WERI-Rb-1 (cell line): ENCODE results near the gene CGNL1.

Experiments used
- DNase-seq: peaks from one replicate; pipeline ENCODE4 v3.0.0-alpha.2; 2020
- H3K27ac ChIP-seq: fragments of 250-450 bp; sonication (Bioruptor Pico); 2 replicates; pipeline ENCODE4 v1.5.1; 2020; ENCODE audit warnings: mild to moderate bottlenecking, moderate library complexity
- H3K27me3 ChIP-seq: fragments of 250-450 bp; sonication (Bioruptor Pico); 2 replicates; pipeline ENCODE4 v1.5.1; 2021; ENCODE audit warnings: mild to moderate bottlenecking, low read depth, moderate library complexity; ENCODE audit not compliant: insufficient read depth, severe bottlenecking
- H3K36me3 ChIP-seq: fragments of 250-450 bp; sonication (Bioruptor Pico); 2 replicates; pipeline ENCODE4 v1.5.1; 2020; ENCODE audit warnings: mild to moderate bottlenecking, moderate library complexity
- H3K4me3 ChIP-seq: 2 replicates; pipeline ENCODE4 v1.5.1; 2011; ENCODE audit warnings: low read depth, mild to moderate bottlenecking, control low read depth, low read length
- H3K9me3 ChIP-seq: fragments of 250-450 bp; sonication (Bioruptor Pico); 2 replicates; pipeline ENCODE4 v1.5.1; 2021; ENCODE audit warnings: mild to moderate bottlenecking, moderate library complexity; ENCODE audit not compliant: severe bottlenecking
- CTCF ChIP-seq: IDR thresholded peaks from 2 replicates; pipeline ENCODE4 v1.5.1; 2011; ENCODE audit warnings: low read depth, mild to moderate bottlenecking, control low read depth, inconsistent platforms, low read length

Gene CGNL1

GRCh38 chr15:57384024-57384423 is 7.7 kb downstream of the CGNL1 start:
- Histone ChIP-seq H3K36me3 (no peaks in the 10 kb centered on the region), H3K4me3 (no peak overlapping the region), H3K27ac (no peak overlapping the region), H3K9me3 (no peaks in the 10 kb centered on the region), H3K27me3 (no peaks in the 10 kb centered on the region)
- TF ChIP-seq CTCF = no peak
- DNase-seq = no peak

- no peaks in the 10 kb centered on the region for H3K36me3 ChIP-seq
- no peaks in the 10 kb centered on the region for H3K27me3 ChIP-seq
- no peaks in the 10 kb centered on the region for H3K9me3 ChIP-seq
- no peak overlapping the region for H3K4me3 ChIP-seq
- DNase-seq = no peak
- no peak for TF ChIP-seq CTCF
- no peak overlapping the region for H3K27ac ChIP-seq
These were observed 8.5 kb downstream of the CGNL1 start for GRCh38 chr15:57384816-57385215.

- H3K27me3 ChIP-seq = no peaks in the 10 kb centered on the region
- no peak for TF ChIP-seq CTCF
- H3K27ac ChIP-seq = no peak overlapping the region
- H3K4me3 ChIP-seq = no peak overlapping the region
- no peaks in the 10 kb centered on the region for H3K36me3 ChIP-seq
- H3K9me3 ChIP-seq = no peaks in the 10 kb centered on the region
- DNase-seq = no peak
These were observed 9.7 kb downstream of the CGNL1 start for GRCh38 chr15:57385923-57386390.

- Histone ChIP-seq H3K9me3 (no peaks in the 10 kb centered on the region), H3K27ac (peak overlapping the region; percentile 46; the same call in 1 of the 2 replicates), H3K4me3 (no peak overlapping the region), H3K27me3 (no peaks in the 10 kb centered on the region), H3K36me3 (no peaks in the 10 kb centered on the region)
- no peak for DNase-seq
- TF ChIP-seq CTCF = no peak
These were observed 10.7 kb downstream of the CGNL1 start for GRCh38 chr15:57386976-57387375.

GRCh38 chr15:57387564-57388076 is 11.3 kb downstream of the CGNL1 start:
- DNase-seq = peak; percentile 38
- Histone ChIP-seq H3K36me3 (no peaks in the 10 kb centered on the region), H3K9me3 (no peaks in the 10 kb centered on the region), H3K27me3 (no peaks in the 10 kb centered on the region), H3K27ac (peak overlapping the region; percentile 46), H3K4me3 (no peak overlapping the region)
- no peak for TF ChIP-seq CTCF

- no peaks in the 10 kb centered on the region for H3K9me3 ChIP-seq
- no peak overlapping the region for H3K4me3 ChIP-seq
- TF ChIP-seq CTCF = no peak
- H3K27me3 ChIP-seq = no peaks in the 10 kb centered on the region
- H3K36me3 ChIP-seq = no peaks in the 10 kb centered on the region
- no peak for DNase-seq
- H3K27ac ChIP-seq = peak overlapping the region; percentile 46; the same call in 1 of the 2 replicates
These were observed 12.2 kb downstream of the CGNL1 start for GRCh38 chr15:57388464-57388863.
